Hepatocyte (in vitro differentiated cells): Measurements from ENCODE around the gene SH2D1A. TPM values are rescaled to one million over a fixed set of nuclear protein-coding genes. Genes with fewer than 3 reads are reported as not detected.

ENCODE experiments used
- DNase-seq: peaks from one replicate; pipeline ENCODE4 v3.0.0-alpha.2; 2016; ENCODE audit warnings: low spot score
- H2AFZ ChIP-seq: fragments of 200-600 bp; sonication (generic); 2 replicates; pipeline ENCODE4 v1.6.0; 2016; ENCODE audit warnings: antibody characterized with exemption, mild to moderate bottlenecking
- H3K27ac ChIP-seq: fragments of 200-600 bp; sonication (generic); 2 replicates; pipeline ENCODE4 v1.5.1; 2016; ENCODE audit warnings: mild to moderate bottlenecking
- H3K27me3 ChIP-seq: fragments of 200-600 bp; sonication (generic); 2 replicates; pipeline ENCODE4 v1.6.1; 2016
- H3K36me3 ChIP-seq: fragments of 200-600 bp; sonication (generic); replicated peaks from 2 replicates; pipeline ENCODE4 v1.5.1; 2016; ENCODE audit warnings: low read depth; ENCODE audit not compliant: insufficient read depth
- H3K4me1 ChIP-seq: fragments of 200-600 bp; sonication (generic); 2 replicates; pipeline ENCODE4 v1.5.1; 2016; ENCODE audit warnings: mild to moderate bottlenecking, moderate library complexity; ENCODE audit not compliant: insufficient read depth
- H3K4me2 ChIP-seq: fragments of 200-600 bp; sonication (generic); 2 replicates; pipeline ENCODE4 v1.6.0; 2016
- H3K4me3 ChIP-seq: fragments of 200-600 bp; sonication (generic); 2 replicates; pipeline ENCODE4 v1.5.1; 2016; ENCODE audit warnings: mild to moderate bottlenecking
- H3K79me2 ChIP-seq: fragments of 200-600 bp; sonication (generic); 2 replicates; pipeline ENCODE4 v1.6.0; 2017; ENCODE audit warnings: mild to moderate bottlenecking
- H3K9me2 ChIP-seq: fragments of 200-600 bp; sonication (generic); replicated peaks from 2 replicates; pipeline ENCODE4 v1.6.0; 2017; ENCODE audit warnings: mild to moderate bottlenecking; ENCODE audit not compliant: insufficient read depth
- H3K9me3 ChIP-seq: fragments of 200-600 bp; sonication (generic); 2 replicates; pipeline ENCODE4 v1.5.1; 2016; ENCODE audit warnings: low read depth, mild to moderate bottlenecking
- H4K20me1 ChIP-seq: fragments of 200-600 bp; sonication (generic); 2 replicates; pipeline ENCODE4 v1.6.0; 2016; ENCODE audit warnings: mild to moderate bottlenecking; ENCODE audit not compliant: insufficient read depth, poor library complexity, severe bottlenecking
- CTCF ChIP-seq: fragments of 200-600 bp; sonication (generic); IDR thresholded peaks from 2 replicates; pipeline ENCODE4 v1.5.1; 2016; ENCODE audit warnings: antibody characterized with exemption, mild to moderate bottlenecking; ENCODE audit not compliant: poor library complexity
- EZH2 ChIP-seq: fragments of 200-600 bp; sonication (generic); IDR thresholded peaks from 2 replicates; pipeline ENCODE4 v1.6.1; 2016; ENCODE audit warnings: antibody characterized with exemption, mild to moderate bottlenecking, borderline replicate concordance
- EZH2phosphoT487 ChIP-seq: fragments of 200-600 bp; sonication (generic); IDR thresholded peaks from one replicate; pipeline ENCODE4 v1.6.1; 2018; ENCODE audit warnings: antibody characterized with exemption, mild to moderate bottlenecking, low read depth, moderate library complexity; ENCODE audit not compliant: unreplicated experiment, severe bottlenecking
- WGBS: methylation state at CpG from one replicate; pipeline ENCODE4 v1.1.6; 2016; ENCODE audit warnings: low lambda C conversion rate; ENCODE audit errors: missing lambda C conversion rate; 5-methylcytosine and 5-hydroxymethylcytosine counted together
- polyA plus RNA-seq: library from polyadenylated mRNA; unstranded; fragments of >200 nt; fragmentation: Nextera tagmentation; extraction: Ambion mirVana; gene quantifications from 2 replicates; pipeline ENCODE4 v1.2.1, GENCODE V29; 2016
- total RNA-seq: library from RNA; depleted of rRNA; stranded (reverse); fragments of >200 nt; gene quantifications from 2 replicates; pipeline ENCODE4 v1.2.3, GENCODE V29; 2014

Gene SH2D1A
- total and polyA plus RNA-seq, 2 experiments from 2014 or later: not detected

- Histone ChIP-seq H3K4me3 (no peak overlapping the region), H2AFZ (no peak overlapping the region), H3K9me3 (no peaks in the 10 kb centered on the region), H3K27me3 (no peaks in the 10 kb centered on the region), H3K79me2 (no peaks in the 10 kb centered on the region), H3K4me2 (no peak overlapping the region), H3K36me3 (no peaks in the 10 kb centered on the region), H3K27ac (no peak overlapping the region), H3K4me1 (no peaks in the 10 kb centered on the region), H4K20me1 (no peaks in the 10 kb centered on the region), H3K9me2 (no peaks in the 10 kb centered on the region)
- 79% methylated on average over 1 of the region's 1 CpG for WGBS
- DNase-seq: no peak
- no peak for TF ChIP-seq EZH2
- no peak for TF ChIP-seq EZH2phosphoT487
- TF ChIP-seq CTCF: no peak
Measured at GRCh38 chrX:124325732-124326131, 20.6 kb upstream of the SH2D1A start.

GRCh38 chrX:124328765-124329164, 17.6 kb upstream of the SH2D1A start:
- Histone ChIP-seq H3K27me3 (no peaks in the 10 kb centered on the region), H2AFZ (no peak overlapping the region), H3K27ac (no peak overlapping the region), H3K4me2 (no peak overlapping the region), H4K20me1 (no peaks in the 10 kb centered on the region), H3K4me1 (no peaks in the 10 kb centered on the region), H3K79me2 (no peaks in the 10 kb centered on the region), H3K36me3 (no peaks in the 10 kb centered on the region), H3K9me3 (no peaks in the 10 kb centered on the region), H3K4me3 (no peak overlapping the region), H3K9me2 (no peaks in the 10 kb centered on the region)
- DNase-seq: no peak
- WGBS: 64% methylated on average over 1 of the region's 1 CpG
- no peak for TF ChIP-seq CTCF
- no peak for TF ChIP-seq EZH2
- TF ChIP-seq EZH2phosphoT487: no peak

- Histone ChIP-seq H3K27ac (no peak within 1 kb of the TSS), H3K4me1 (no peaks in the 10 kb centered on the region), H3K9me2 (no peaks in the 10 kb centered on the region), H3K36me3 (no peaks in the 10 kb centered on the region), H3K27me3 (no peaks in the 10 kb centered on the region), H2AFZ (no peak within 1 kb of the TSS), H3K4me2 (no peak within 1 kb of the TSS), H3K4me3 (no peak within 1 kb of the TSS), H4K20me1 (no peaks in the 10 kb centered on the region), H3K9me3 (no peaks in the 10 kb centered on the region), H3K79me2 (no peaks in the 10 kb centered on the region)
- 94% methylated on average over 44 of the region's 57 CpGs for WGBS
- no peak for DNase-seq
- TF ChIP-seq CTCF (no peak), EZH2 (no peak), EZH2phosphoT487 (no peak)
Measured at GRCh38 chrX:124332481-124333424, 13.6 kb upstream of the SH2D1A start, which contains the start of gene TEX13D. TEX13D (plus strand) TSS chrX:124332660; CDS start chrX:124332918, 258 bp downstream.
